GM12875 (cell line): ENCODE results near the gene MPDZ.

Experiments
- H3K4me3 ChIP-seq: one replicate; pipeline ENCODE4 v1.5.1; 2011; ENCODE audit warnings: low read depth, low read length, control low read depth
- TF ChIP-seq, protein P1 (sequence below): IDR thresholded peaks from 2 replicates; pipeline ENCODE4 v1.5.1; 2011; ENCODE audit warnings: low read depth, mild to moderate bottlenecking, control low read depth, inconsistent platforms, low read length, moderate library complexity, borderline replicate concordance; ENCODE audit not compliant: insufficient read depth

The MPDZ gene, protein sequence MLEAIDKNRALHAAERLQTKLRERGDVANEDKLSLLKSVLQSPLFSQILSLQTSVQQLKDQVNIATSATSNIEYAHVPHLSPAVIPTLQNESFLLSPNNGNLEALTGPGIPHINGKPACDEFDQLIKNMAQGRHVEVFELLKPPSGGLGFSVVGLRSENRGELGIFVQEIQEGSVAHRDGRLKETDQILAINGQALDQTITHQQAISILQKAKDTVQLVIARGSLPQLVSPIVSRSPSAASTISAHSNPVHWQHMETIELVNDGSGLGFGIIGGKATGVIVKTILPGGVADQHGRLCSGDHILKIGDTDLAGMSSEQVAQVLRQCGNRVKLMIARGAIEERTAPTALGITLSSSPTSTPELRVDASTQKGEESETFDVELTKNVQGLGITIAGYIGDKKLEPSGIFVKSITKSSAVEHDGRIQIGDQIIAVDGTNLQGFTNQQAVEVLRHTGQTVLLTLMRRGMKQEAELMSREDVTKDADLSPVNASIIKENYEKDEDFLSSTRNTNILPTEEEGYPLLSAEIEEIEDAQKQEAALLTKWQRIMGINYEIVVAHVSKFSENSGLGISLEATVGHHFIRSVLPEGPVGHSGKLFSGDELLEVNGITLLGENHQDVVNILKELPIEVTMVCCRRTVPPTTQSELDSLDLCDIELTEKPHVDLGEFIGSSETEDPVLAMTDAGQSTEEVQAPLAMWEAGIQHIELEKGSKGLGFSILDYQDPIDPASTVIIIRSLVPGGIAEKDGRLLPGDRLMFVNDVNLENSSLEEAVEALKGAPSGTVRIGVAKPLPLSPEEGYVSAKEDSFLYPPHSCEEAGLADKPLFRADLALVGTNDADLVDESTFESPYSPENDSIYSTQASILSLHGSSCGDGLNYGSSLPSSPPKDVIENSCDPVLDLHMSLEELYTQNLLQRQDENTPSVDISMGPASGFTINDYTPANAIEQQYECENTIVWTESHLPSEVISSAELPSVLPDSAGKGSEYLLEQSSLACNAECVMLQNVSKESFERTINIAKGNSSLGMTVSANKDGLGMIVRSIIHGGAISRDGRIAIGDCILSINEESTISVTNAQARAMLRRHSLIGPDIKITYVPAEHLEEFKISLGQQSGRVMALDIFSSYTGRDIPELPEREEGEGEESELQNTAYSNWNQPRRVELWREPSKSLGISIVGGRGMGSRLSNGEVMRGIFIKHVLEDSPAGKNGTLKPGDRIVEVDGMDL (N-terminal part only)

DNA sequence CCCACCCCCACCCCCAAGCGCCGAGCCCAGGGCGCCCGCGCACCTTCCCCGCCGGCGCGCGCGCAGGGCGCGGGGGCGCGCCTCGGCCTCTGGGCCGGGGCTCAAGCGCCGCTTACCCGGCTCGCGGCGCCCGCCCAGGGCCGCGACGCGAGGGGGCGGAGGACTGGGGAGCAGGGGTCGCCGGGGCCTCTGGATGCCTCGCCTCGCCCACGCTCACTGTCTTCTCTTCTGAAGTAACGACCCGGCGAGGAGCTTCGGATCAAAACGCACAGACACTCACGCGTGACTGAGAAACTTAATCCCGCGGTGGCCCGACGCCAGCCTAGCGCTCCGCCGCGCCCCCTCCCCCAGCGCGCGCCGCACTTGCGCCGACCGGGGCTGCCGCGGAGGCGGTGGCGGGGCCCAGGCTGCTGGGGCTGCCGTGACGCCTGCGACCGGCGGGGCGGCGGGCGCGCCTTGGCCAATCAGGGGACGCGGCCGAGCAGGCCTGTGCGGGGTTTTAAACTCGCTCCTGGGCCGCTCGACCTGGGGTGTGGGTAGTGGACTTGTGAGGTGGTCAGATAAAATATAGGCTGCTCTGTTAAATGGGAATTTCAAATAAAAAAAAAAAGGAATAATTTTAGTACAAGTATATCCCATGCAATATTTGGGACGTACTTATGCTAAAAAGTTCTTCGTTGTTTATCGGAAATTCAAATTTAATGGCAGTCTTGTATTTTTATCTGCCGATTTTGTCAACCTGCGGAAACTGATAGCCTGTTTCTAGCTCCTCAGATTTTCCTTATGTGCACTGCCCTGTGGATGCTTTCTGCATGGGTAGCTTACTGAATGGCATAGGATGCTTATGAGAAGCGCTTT is at the start of gene MPDZ:
Gene MPDZ (minus strand): TSS at position 409 of the 858 bp plus-strand sequence. CDS start 29,377 bp downstream, outside the sequence.
- no peak within 1 kb of the TSS for H3K4me3 ChIP-seq
- TF ChIP-seq, protein P1, sequence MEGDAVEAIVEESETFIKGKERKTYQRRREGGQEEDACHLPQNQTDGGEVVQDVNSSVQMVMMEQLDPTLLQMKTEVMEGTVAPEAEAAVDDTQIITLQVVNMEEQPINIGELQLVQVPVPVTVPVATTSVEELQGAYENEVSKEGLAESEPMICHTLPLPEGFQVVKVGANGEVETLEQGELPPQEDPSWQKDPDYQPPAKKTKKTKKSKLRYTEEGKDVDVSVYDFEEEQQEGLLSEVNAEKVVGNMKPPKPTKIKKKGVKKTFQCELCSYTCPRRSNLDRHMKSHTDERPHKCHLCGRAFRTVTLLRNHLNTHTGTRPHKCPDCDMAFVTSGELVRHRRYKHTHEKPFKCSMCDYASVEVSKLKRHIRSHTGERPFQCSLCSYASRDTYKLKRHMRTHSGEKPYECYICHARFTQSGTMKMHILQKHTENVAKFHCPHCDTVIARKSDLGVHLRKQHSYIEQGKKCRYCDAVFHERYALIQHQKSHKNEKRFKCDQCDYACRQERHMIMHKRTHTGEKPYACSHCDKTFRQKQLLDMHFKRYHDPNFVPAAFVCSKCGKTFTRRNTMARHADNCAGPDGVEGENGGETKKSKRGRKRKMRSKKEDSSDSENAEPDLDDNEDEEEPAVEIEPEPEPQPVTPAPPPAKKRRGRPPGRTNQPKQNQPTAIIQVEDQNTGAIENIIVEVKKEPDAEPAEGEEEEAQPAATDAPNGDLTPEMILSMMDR, result no peak

- TF ChIP-seq, protein P1, result no peak
- no peak overlapping the region for H3K4me3 ChIP-seq
These were observed 45.5 kb upstream of the MPDZ start for GRCh38 chr9:13324988-13325387.

- H3K4me3 ChIP-seq, result no peak overlapping the region
These were observed 43.5 kb upstream of the MPDZ start for GRCh38 chr9:13322828-13323550.

DNA sequence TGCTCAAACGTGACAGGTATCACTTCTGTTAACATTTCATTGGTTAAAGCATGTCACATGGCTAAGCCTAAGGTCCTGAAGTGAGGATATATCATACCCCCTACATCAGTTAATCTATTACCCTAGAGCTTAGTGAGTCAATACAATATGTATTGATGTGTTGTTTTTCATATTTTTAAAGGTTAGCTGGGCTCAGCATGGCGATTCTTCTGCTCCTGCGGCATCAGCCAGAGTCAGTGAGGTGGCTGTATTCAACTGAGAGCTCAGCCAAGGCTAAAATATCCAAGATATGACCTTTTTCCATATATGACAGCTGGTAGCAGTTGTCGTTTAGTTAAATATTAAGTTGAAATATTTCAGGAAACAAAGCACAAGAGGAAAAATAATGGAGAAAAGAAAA is 38.5 kb upstream of the MPDZ start:
- no peak overlapping the region for H3K4me3 ChIP-seq
- TF ChIP-seq, protein P1, result no peak

More at GRCh38 chr9:13322828-13323550, 43.5 kb upstream of the MPDZ start:
- TF ChIP-seq, protein P1, result no peak

DNA sequence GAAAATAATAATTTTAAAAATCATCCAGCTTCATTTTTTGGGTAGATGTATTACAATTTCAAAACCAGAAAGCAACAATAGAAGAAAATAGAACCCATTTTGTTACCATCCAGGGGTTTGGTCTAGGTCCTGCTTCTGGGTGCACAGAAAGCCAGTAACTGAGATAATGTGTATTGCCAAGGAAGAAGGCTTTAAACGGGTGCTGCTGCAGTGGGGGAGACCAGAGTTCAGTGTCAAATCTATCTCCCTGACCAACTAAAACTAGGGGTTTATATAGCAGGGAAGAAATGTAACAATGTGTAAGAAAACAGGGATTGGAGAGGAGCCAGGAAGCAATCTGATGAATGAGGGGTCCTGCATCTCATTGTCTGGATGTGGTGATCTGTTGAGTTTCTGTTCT is 17.5 kb upstream of the MPDZ start:
- no peak overlapping the region for H3K4me3 ChIP-seq
- TF ChIP-seq, protein P1, result no peak
